WTC11 (cell line): Measurements from ENCODE around the gene CCSER1.

Source experiments
- CREB1 ChIP-seq: sonication (generic); formaldehyde crosslinking; IDR thresholded peaks from 2 replicates; pipeline ENCODE4 v1.8.0; 2023; ENCODE audit warnings: mild to moderate bottlenecking, missing genetic modification reagents
- IRF2 ChIP-seq: sonication (generic); formaldehyde crosslinking; IDR thresholded peaks from 2 replicates; pipeline ENCODE4 v1.8.0; 2022; ENCODE audit warnings: low read depth, missing genetic modification reagents, borderline replicate concordance
- ZNF138 ChIP-seq: sonication (generic); formaldehyde crosslinking; conservative IDR thresholded peaks from 2 replicates; pipeline ENCODE4 v1.8.1; 2022; ENCODE audit warnings: mild to moderate bottlenecking, moderate library complexity, missing genetic modification reagents

DNA sequence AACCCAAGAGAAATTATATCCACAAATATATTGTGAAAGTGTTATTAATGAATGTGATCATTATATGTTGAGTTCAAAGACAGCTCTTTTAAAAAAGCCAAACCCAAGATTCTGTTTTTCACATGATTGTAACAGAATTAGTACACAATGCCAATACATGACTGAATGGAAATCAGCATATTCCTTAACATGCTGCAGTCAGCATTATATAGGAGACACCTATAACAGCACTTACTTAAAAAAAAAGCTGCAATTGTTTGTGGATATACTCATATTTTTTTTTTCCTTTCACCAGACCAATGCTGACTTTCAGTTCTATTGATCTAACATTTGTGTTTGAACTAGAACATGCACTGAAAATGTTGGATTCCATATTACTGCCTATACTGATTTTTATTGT is 165.2 kb downstream of the CCSER1 start:
- TF ChIP-seq IRF2 (CRISPR knock-in tag) (no peak), ZNF138 (CRISPR knock-in tag) (no peak), CREB1 (no peak)
